GM04503 (cell line): ENCODE measurements around the gene C4B.
"Not testable (repeated sequence)": the region's sequence is repeated elsewhere in the genome, so short reads cannot be mapped to it uniquely, and the experiment has no call there.

Source experiments
- DNase-seq: peaks from one replicate; pipeline ENCODE4 v3.0.0-alpha.2; 2012; ENCODE audit warnings: low read depth

Gene C4B

GRCh38 chr6:32037136-32037535 lies 22.5 kb downstream of the C4B start:
- not testable (repeated sequence) for DNase-seq

- DNase-seq = not testable (repeated sequence)
Observed at GRCh38 chr6:32037598-32038524, 23.3 kb downstream of the C4B start, which contains the start of gene CYP21A2. CYP21A2 (plus strand) TSS chr6:32038415; CDS start chr6:32038423, 8 bp downstream.

GRCh38 chr6:32038878-32039277 lies 24.3 kb downstream of the C4B start:
- DNase-seq = not testable (repeated sequence)

GRCh38 chr6:32039321-32040274 lies 25.0 kb downstream of the C4B start:
- DNase-seq = not testable (repeated sequence)

GRCh38 chr6:32040299-32041049 lies 25.9 kb downstream of the C4B start:
- DNase-seq = not testable (repeated sequence)

GRCh38 chr6:32041050-32041321 lies 26.4 kb downstream of the C4B start:
- not testable (repeated sequence) for DNase-seq

GRCh38 chr6:32041385-32041784 lies 26.8 kb downstream of the C4B start:
- DNase-seq = not testable (repeated sequence)

- DNase-seq = not testable (repeated sequence)
Observed at GRCh38 chr6:32042276-32042675, 27.7 kb downstream of the C4B start.

GRCh38 chr6:32043589-32044380 lies 29.2 kb downstream of the C4B start:
- DNase-seq = not testable (repeated sequence)

- not testable (repeated sequence) for DNase-seq
Observed at GRCh38 chr6:32044916-32045315, 30.3 kb downstream of the C4B start.

GRCh38 chr6:32045811-32046449 lies 31.3 kb downstream of the C4B start:
- DNase-seq = no peak

GRCh38 chr6:32046450-32047083 lies 32.0 kb downstream of the C4B start:
- DNase-seq = no peak

- DNase-seq = no peak
Observed at GRCh38 chr6:32047084-32047478, 32.5 kb downstream of the C4B start.

- DNase-seq = no peak
Observed at GRCh38 chr6:32047539-32047854, 32.9 kb downstream of the C4B start.

- DNase-seq = peak; percentile 6
Observed at GRCh38 chr6:32047855-32048766, 33.5 kb downstream of the C4B start.

- DNase-seq = not testable (repeated sequence)
Observed at GRCh38 chr6:32049149-32049548, 34.6 kb downstream of the C4B start.

- DNase-seq = not testable (repeated sequence)
Observed at GRCh38 chr6:32049736-32050135, 35.1 kb downstream of the C4B start.

GRCh38 chr6:32050562-32050961 lies 36.0 kb downstream of the C4B start:
- no peak for DNase-seq

- DNase-seq = not testable (repeated sequence)
Observed at GRCh38 chr6:32052626-32053025, 38.0 kb downstream of the C4B start.
